GM18951 (cell line): ENCODE data around the gene MAVS.
"Not testable (repeated sequence)": the region's sequence is repeated elsewhere in the genome, so short reads cannot be mapped to it uniquely, and the experiment has no call there.

Source experiments
- POLR2A ChIP-seq: IDR thresholded peaks from 4 replicates; pipeline ENCODE4 v1.6.1; 2011; ENCODE audit warnings: mild to moderate bottlenecking; ENCODE audit not compliant: insufficient read length, insufficient read depth; ENCODE audit errors: extremely low read depth
- in situ Hi-C: fragments of 300-500 bp; cut with MboI; formaldehyde crosslinking; loops from one replicate; pipeline ENCODE4 v1.12.0; 2022; ENCODE audit warnings: low sequenced_read_pairs, mixed read lengths, inconsistent platforms; ENCODE audit not compliant: unreplicated experiment

The MAVS gene

GRCh38 chr20:3869839-3870634 lies 23.4 kb downstream of the MAVS start:
- in situ Hi-C loops = no loop called here
- no peak for TF ChIP-seq POLR2A

- TF ChIP-seq POLR2A = no peak
- in situ Hi-C loops = no loop called here
Measured at GRCh38 chr20:3871550-3872265, 25.1 kb downstream of the MAVS start.

- TF ChIP-seq POLR2A = no peak
- in situ Hi-C loops = no loop called here
Measured at GRCh38 chr20:3873507-3873906, 26.9 kb downstream of the MAVS start.

- TF ChIP-seq POLR2A = no peak
- in situ Hi-C loops = no loop called here
Measured at GRCh38 chr20:3874194-3874844, 27.7 kb downstream of the MAVS start.

- in situ Hi-C loops = no loop called here
Measured at GRCh38 chr20:3875378-3875974, 28.8 kb downstream of the MAVS start.

GRCh38 chr20:3876000-3876399 lies 29.4 kb downstream of the MAVS start:
- in situ Hi-C loops = no loop called here
- no peak for TF ChIP-seq POLR2A

More at GRCh38 chr20:3875378-3875974, 28.8 kb downstream of the MAVS start:
- TF ChIP-seq POLR2A = no peak

- no peak for TF ChIP-seq POLR2A
- in situ Hi-C loops = no loop called here
Measured at GRCh38 chr20:3876676-3877075, 30.0 kb downstream of the MAVS start.

GRCh38 chr20:3878921-3879274 lies 32.3 kb downstream of the MAVS start:
- in situ Hi-C loops = not testable (repeated sequence)

- no peak for TF ChIP-seq POLR2A
- in situ Hi-C loops = no loop called here
Measured at GRCh38 chr20:3885715-3886114, 39.1 kb downstream of the MAVS start.

- in situ Hi-C loops = no loop called here
- TF ChIP-seq POLR2A = no peak
Measured at GRCh38 chr20:3887876-3888620, 41.4 kb downstream of the MAVS start.

GRCh38 chr20:3888622-3889488 lies 42.2 kb downstream of the MAVS start, which contains the start of gene PANK2:
PANK2 (plus strand) TSS chr20:3889387.
- peak; percentile 80 for TF ChIP-seq POLR2A
- in situ Hi-C loops = no loop called here

GRCh38 chr20:3889489-3890397 lies 43.1 kb downstream of the MAVS start:
- in situ Hi-C loops = no loop called here
- no peak for TF ChIP-seq POLR2A
